ENCODE measurements around the gene IRF3. TPM values are rescaled to one million over a fixed set of nuclear protein-coding genes. Genes with fewer than 3 reads are reported as not detected.

The IRF3 gene
- total and polyA plus RNA-seq, 7 donors: 28.2 to 125 (median 50.9) TPM

DNA sequence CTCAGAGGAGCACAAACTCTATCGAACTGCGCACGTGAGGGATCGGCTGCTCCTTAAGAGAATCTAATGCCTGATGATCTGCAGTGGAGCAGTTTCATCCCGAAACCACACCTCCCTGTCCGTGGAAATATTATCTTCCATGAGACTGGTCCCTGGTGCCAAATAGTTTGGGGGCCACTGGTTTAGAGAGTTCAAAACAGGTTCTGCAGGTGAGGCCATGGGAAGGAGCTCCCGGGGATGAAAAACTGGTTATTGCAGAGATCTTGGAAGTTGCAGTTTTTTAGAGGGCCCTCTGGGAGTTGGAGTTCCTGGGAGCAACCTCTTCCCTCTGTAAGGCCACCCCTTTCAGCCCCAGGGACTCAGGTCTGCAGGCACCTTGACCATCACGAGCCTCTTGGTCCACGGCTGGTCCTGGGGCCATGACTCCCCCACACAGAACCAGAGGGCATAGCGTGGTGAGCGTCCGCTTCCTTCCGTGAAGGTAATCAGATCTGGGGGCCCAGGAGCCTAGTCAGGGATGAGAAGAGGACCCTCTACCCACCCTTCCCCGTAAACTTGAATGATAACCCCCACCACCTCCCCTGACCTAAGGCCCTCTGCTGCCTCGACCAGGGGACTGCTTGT is 5.2 kb downstream of the IRF3 start:
- 92 to 93% methylated on average over 15 of the region's 15 CpGs for WGBS, 2 donors
- TF ChIP-seq, protein P1, sequence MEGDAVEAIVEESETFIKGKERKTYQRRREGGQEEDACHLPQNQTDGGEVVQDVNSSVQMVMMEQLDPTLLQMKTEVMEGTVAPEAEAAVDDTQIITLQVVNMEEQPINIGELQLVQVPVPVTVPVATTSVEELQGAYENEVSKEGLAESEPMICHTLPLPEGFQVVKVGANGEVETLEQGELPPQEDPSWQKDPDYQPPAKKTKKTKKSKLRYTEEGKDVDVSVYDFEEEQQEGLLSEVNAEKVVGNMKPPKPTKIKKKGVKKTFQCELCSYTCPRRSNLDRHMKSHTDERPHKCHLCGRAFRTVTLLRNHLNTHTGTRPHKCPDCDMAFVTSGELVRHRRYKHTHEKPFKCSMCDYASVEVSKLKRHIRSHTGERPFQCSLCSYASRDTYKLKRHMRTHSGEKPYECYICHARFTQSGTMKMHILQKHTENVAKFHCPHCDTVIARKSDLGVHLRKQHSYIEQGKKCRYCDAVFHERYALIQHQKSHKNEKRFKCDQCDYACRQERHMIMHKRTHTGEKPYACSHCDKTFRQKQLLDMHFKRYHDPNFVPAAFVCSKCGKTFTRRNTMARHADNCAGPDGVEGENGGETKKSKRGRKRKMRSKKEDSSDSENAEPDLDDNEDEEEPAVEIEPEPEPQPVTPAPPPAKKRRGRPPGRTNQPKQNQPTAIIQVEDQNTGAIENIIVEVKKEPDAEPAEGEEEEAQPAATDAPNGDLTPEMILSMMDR (IDR thresholded peaks at IDR 0.05): no peak
- no peak for TF ChIP-seq POLR2A (IDR thresholded peaks at IDR 0.05)
- Histone ChIP-seq H3K27me3 (no peaks in the 10 kb centered on the region), H3K4me3 (no peak overlapping the region), H3K36me3 (peaks cover 37 to 77% (median 63%) of the 10 kb centered on the region in 4 donors), H3K27ac (no peak overlapping the region), H3K9me3 (no peaks in the 10 kb centered on the region), H3K4me1 (peaks cover 0 to 21% (median 11%) of the 10 kb centered on the region in 4 donors)
- DNase-seq: no peak
- intact Hi-C loops (cut with DNase I): no loop called here

DNA sequence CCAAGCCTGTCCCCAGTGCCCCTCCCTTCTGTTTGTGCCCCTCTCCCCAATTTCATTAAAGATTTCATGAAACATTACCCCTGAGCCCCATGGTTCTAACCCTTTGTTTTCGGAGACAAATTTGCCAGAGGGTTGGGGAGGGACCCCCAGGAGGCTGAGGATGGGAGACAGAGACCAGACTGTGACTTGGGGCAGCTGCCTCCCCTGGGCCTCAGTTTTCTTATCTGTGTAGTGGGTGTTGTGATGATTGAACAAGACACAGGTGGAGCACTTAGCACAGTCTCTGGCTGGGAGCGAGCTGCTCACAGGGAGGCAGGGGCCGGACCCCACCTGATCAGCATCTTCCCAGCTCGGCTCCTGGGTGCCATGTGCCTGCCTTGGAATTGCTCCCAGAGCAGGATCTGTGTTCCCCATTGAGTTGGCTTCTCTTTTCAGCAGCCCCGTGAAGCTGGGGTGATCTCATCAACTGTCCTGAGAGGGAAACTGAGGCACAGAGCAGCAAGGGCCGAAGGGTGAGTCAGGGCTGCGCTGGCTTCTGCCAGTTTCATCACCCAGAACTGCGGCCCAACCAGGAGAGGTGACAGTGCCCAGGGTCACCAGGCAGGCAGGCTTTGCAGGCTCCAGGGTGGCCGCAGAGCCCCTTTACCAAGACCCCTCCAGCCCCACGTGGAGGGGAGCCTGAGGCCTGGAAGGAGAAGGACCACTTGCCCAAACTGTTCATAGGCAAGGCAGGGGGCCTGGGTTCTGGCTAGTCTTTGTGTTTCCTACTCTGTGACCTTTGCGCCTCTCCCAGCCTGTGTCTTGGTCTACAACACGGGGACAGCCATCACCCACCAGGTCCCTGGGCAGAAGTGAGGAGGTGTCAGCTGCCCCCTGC is 6.9 kb downstream of the IRF3 start:
- H3K27ac ChIP-seq: no peak overlapping the region
- peaks cover 0 to 6% (median 4%) of the 10 kb centered on the region in 4 donors for H3K4me1 ChIP-seq
- peaks cover 51 to 93% (median 79%) of the 10 kb centered on the region in 4 donors for H3K36me3 ChIP-seq
- WGBS, 2 donors: 89 to 94% methylated on average over 12 of the region's 12 CpGs
- no peaks in the 10 kb centered on the region for H3K27me3 ChIP-seq
- H3K9me3 ChIP-seq: no peaks in the 10 kb centered on the region
- no peak for DNase-seq
- H3K4me3 ChIP-seq: no peak overlapping the region
- intact Hi-C loops (cut with DNase I): no loop called here
- TF ChIP-seq EP300 (IDR thresholded peaks at IDR 0.05) (no peak), POLR2AphosphoS5 (IDR thresholded peaks at IDR 0.05) (no peak), POLR2A (IDR thresholded peaks at IDR 0.05) (no peak)
- TF ChIP-seq, protein P1 (IDR thresholded peaks at IDR 0.05): no peak

DNA sequence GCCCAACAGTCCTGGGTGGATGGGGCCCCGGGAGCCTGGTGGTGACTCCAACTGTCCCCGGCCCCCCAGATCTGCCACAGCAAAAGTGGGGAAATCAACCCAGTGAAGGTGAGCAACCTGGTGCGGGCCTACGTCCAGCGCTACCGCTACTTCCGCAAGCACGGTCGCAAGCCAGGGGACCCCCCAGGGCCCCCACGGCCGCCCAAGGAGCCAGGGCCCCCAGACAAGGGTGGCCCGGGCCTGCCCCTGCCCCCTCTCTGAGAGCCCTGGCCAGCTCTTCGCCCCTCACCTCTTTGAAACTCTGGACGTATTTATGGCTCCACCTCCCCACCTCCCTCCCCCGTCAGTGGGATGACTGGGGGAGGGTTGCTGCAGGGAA is 7.5 kb downstream of the IRF3 start:
- DNase-seq: no peak
- no peaks in the 10 kb centered on the region for H3K27me3 ChIP-seq
- peaks cover 58 to 100% (median 86%) of the 10 kb centered on the region in 4 donors for H3K36me3 ChIP-seq
- WGBS, 2 donors: 89% methylated on average over 15 of the region's 15 CpGs
- intact Hi-C loops (cut with DNase I): no loop called here
- no peaks in the 10 kb centered on the region for H3K9me3 ChIP-seq
- no peaks in the 10 kb centered on the region for H3K4me1 ChIP-seq
- H3K27ac ChIP-seq: no peak overlapping the region
- no peak for TF ChIP-seq POLR2AphosphoS5 (IDR thresholded peaks at IDR 0.05)
- no peak for TF ChIP-seq EP300 (IDR thresholded peaks at IDR 0.05)
- TF ChIP-seq, protein P1 (IDR thresholded peaks at IDR 0.05): no peak
- no peak for TF ChIP-seq POLR2A (IDR thresholded peaks at IDR 0.05)
- H3K4me3 ChIP-seq: no peak overlapping the region

DNA sequence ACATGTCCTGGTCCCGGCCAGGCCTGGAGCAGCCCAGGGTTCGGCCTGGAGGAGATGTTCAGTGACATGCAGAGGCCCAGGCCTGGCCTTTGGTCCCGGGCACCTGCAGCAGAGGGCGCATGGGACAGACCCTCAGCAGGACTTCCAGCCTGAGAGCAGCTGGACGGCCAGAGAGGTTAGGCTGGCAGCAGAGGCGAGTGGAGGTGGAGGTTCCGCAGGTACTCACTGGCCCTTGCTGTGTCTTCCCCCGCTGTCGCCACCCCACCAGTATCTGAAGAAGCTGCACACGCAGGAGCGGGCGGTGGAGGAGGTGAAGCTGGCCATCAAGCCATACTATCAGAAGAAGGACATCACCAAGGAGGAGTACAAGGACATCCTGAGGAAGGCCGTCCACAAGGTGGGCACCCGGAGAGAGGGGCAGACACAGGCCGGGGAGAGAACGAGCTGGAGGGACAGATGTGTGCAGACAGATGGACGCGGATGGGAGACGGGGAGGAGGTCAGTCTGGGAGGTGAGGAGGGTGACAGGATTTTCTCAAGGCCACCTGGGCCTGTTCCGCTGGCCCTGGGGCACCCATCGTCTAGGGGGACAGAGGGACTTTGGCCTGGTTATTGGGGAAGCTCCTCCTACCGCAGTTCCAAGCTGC is 8.0 kb downstream of the IRF3 start:
- TF ChIP-seq POLR2AphosphoS5 (IDR thresholded peaks at IDR 0.05) (no peak), POLR2A (IDR thresholded peaks at IDR 0.05) (no peak), EP300 (IDR thresholded peaks at IDR 0.05) (no peak)
- TF ChIP-seq, protein P1 (IDR thresholded peaks at IDR 0.05): no peak
- no peak for DNase-seq
- Histone ChIP-seq H3K27me3 (no peaks in the 10 kb centered on the region), H3K27ac (no peak overlapping the region), H3K9me3 (no peaks in the 10 kb centered on the region), H3K36me3 (peaks cover 61 to 100% (median 88%) of the 10 kb centered on the region in 4 donors), H3K4me3 (no peak overlapping the region), H3K4me1 (no peaks in the 10 kb centered on the region)
- intact Hi-C loops (cut with DNase I): no loop called here
- WGBS, 2 donors: 92 to 94% methylated on average over 22 of the region's 22 CpGs

Measured in sigmoid colon (tissue), 7 donors.